ENCODE results near the gene MIEF2.
"Not testable (repeated sequence)": the region's sequence is repeated elsewhere in the genome, so short reads cannot be mapped to it uniquely, and the experiment has no call there.

The MIEF2 gene

DNA sequence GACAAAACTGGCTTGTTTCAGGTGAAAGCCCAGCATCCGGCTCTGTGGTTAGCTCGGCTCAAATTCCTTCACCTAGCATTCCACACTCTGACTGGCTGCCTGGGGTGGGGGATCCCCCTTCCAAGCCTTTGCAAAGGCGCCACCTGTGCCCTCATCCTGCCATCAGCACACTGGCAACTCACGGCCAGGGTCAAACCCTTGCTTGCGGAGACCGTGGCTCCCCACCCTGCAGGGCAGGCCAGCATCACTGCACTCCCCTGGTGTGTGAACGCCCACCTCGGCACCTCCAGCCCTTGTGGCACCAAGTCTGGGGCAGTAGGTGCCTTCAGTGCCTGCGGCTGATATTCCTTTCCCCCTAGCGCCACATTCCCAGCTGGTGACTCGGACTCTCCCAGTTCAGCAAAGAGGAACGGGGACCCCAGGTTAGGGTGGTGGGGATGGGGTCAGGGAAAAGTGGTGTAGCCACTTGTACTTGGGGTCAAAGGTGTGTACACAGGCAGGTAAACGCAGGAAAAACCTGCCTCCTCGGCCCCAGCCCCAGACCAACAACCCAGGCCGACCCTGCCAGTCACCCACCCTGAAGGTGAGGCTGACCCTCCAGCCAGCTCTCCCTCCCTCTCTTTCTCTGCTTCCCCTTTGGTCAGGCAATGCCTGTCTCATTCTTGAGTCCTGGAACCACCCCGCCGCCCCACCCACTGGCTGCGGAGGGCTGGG is 3.0 kb upstream of the MIEF2 start:
- FAIRE-seq, result no peak

GRCh38 chr17:18257982-18258355 is 2.5 kb upstream of the MIEF2 start:
- FAIRE-seq, result no peak

GRCh38 chr17:18258356-18259038 is 2.0 kb upstream of the MIEF2 start, which contains the start of gene FLII:
Gene FLII (minus strand): TSS chr17:18258738. CDS start chr17:18258690, 48 bp downstream.
- FAIRE-seq, result no peak

- no peak for FAIRE-seq
Observed at GRCh38 chr17:18259621-18260331, 686 bp upstream of the MIEF2 start.

DNA sequence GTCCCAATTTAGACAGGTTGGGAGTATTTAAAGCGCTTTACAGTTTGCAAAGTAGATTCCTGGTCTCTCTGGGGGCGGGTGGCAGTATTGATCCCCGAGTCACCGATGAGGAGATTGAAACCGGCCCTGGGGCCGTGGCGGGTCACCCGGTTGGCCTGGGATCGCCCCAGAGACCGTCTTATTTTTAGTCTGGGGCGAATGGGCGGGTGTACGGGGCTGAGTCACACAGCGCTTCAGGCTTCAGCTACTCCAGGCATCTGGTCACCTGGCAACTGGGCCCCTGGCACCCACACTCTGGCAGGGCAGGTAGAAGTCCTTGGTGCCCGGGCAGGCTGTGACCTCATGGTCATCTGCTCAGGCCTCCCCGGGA is 669 bp downstream of the MIEF2 start:
- no peak for FAIRE-seq

DNA sequence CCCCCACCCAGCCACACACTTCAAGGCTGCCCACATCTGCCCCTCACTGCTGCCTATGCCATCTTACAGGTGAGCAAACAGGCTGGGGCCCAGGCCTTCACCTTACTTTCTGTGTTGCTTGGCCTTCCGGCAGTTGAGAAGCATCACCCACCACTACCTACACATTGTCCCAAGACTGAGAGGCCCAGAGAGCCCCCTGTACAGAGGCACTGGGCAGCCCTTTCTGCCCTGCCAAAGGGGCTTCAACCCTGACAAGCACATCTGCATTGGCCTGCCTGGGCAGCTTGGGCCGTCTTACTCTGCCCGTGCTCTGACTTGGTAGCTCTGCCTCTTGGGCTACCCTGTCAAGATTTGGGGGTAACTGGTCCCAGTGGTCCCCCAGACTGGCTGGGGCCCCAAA is 1.2 kb downstream of the MIEF2 start:
- FAIRE-seq, result no peak

- FAIRE-seq, result no peak
Observed at GRCh38 chr17:18262111-18262510, 1.6 kb downstream of the MIEF2 start.

DNA sequence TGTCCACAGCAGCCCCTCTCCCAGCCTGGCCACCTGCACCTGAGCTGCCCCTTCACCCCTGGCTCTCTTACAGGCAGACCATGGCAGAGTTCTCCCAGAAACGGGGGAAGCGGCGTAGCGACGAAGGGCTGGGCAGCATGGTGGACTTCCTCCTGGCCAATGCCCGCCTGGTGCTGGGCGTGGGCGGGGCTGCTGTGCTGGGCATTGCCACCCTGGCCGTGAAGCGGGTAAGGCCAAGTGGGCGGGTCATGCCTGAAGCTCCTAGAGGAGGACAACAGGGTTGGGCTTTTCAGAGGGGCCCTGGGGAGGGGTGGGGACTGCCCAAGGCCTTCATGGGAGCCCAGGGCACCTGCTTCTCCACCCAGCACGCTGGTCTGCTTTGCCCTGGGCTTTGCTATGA is 2.2 kb downstream of the MIEF2 start:
- FAIRE-seq, result no peak

- FAIRE-seq, result no peak
Observed at GRCh38 chr17:18263885-18264682, 3.6 kb downstream of the MIEF2 start.

GRCh38 chr17:18267366-18267765 is 6.9 kb downstream of the MIEF2 start:
- FAIRE-seq, result no peak

DNA sequence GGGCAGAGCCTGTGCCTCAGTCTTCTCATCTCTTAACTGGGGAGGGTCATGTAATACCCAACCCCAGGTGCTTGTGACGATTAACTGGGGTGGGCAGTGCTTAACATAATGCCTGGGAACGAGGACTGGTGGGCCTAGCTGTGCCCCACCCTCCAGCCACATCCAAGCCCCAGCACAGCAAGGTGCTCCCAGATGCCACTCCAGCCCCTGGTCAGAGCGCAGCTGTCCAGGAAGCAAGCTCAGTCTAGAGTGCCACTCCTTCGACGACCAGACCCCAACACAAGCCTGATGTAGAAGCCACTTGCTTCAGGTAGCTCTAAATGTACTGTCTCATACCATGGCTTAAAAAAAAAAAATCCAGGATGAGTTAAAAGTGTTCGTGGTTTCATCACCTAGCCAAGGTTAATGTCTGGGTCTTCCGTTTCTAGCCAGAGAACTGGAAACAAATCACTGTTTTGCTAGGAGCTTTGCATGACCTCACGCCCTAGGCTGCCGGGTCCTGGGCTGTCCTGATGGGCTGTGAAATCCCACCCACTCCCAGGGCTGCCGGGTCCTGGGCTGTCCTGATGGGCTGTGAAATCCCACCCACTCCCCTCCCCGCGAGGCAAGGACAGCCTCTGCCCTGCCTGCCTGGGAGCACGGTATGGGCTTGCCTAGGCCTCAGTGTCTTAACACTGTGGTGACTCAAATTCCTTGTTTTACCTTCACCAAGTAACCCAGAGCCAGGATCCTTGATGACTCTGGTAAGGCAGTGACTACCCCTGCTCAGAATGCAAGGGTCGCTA is 7.7 kb downstream of the MIEF2 start:
- FAIRE-seq, result no peak

DNA sequence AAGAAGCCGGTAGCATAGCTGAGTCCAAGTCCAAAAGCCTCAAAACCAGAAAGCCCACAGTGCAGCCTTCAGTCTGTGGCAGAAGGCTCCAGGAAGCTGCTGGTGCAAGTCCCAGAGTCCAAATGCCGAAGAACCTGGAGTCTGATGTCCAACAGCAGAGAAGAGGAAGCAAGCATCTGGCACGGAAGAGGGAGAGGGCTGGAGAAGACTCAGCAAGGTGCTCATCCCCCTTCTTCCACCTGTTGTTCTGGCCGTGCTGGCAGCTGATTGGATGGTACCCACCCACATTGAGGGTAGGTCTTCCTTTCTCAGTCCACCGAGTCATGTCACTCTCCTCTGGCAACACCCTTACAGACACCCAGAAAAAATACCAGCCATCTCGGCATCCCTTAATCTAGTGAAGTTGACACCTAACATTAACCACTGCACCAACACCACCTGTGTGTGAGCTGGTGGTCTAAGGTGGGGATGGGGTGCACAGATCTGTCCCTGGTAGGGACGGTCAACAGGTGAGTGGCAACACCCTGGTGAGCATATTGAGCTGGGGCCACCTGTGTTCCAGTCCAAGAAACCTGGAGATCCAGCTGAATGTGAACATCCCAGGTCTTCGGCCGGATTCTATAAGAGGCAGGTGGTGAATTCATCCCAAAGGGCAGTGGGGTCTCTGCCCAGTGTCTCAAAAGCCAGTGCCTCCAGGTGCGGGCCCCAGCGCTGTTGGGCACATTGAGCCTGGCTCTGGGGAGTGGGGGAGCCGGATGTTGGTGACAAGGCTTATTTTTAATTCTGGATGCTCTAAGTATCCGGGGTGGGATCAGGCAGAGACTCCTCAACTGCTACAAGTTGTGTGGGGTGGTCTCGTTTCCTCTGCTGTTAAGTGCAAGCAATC is 9.8 kb downstream of the MIEF2 start:
- FAIRE-seq, result no peak

GRCh38 chr17:18277076-18277475 is 16.6 kb downstream of the MIEF2 start:
- no peak for FAIRE-seq

GRCh38 chr17:18278867-18279266 is 18.4 kb downstream of the MIEF2 start:
- FAIRE-seq, result no peak

- no peak for FAIRE-seq
Observed at GRCh38 chr17:18280249-18280648, 19.8 kb downstream of the MIEF2 start.

GRCh38 chr17:18280766-18281371 is 20.4 kb downstream of the MIEF2 start:
- FAIRE-seq, result no peak

DNA sequence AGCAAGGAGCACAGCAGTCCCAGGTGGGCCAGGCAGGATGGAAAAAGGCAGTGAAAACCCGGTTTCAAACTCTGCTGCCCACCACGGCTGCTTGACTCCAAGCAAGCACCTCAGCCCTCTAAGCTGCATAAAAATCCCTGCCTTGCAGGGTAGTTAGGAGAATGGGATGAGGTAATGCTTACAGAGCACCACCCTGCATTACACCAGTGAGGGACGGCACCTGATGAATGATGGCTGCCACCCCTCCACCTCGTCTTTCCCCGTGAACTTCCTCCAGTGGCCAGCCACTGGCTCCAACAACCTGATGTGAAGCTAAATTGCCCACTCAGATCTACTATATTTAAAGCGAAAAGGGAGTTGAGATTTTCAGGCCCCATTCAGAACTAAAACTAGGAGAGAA is 21.3 kb downstream of the MIEF2 start:
- FAIRE-seq, result no peak

DNA sequence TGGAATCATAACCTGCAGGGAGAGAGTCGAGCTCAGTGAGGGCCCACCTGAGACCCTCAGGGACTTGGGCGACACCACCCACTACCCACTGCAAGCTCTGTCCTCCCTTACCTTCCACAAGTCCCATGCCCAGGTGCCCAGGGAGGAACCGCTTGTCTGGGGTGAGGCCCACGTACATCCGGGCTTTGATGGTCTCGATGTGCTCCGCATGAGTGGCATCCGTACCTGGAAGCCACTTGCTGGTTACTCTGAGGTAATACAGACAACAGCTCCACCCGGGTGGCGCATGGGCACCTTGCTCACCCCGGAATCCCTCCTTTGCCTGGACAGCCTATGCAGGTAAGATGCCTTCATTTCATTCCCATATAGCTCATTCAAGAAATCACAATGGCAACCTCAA is 24.8 kb downstream of the MIEF2 start:
- no peak for FAIRE-seq

DNA sequence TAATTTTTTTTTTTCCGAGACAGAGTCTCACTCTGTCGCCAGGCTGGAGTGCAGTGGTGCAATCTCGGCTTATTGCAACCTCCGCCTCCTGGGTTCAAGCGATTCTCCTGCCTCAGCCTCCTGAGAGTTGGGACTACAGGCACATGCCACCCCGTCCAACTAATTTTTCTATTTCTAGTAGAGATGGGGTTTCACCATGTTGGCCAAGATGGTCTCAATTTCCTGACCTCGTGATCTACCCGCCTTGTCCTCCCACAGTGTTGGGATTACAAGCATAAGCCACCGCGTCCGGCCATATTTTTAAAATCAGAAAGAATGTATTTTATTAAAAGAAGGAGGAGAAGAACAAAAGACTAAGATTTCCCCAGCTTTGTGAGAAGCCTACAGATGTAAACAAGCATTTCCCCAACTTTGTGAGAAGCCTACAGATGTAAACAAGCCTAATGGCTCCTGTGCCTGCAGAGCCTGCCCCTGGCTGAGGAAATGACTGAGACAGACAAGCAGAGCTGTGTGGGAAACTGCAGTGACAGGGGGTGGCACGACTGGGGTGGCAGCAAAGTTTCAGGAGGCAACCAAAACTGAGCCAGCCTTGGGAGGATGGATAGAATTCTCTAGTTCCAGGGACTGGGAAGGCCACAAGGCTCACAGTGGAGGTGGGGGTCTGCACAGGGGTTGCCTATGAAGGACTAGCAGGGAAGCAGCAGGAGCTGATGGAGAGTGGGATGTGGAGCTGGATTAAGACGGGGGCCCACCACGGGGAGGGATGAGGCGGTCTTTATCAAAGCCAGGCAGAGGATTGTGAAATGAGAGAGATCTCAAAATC is 31.5 kb downstream of the MIEF2 start:
- FAIRE-seq, result no peak

- FAIRE-seq, result not testable (repeated sequence)
Observed at GRCh38 chr17:18298061-18298460, 37.6 kb downstream of the MIEF2 start.
